ENCODE results near the gene NEK2. TPM values are rescaled to one million over a fixed set of nuclear protein-coding genes. Genes with fewer than 3 reads are reported as not detected.
"Not testable (repeated sequence)": the region's sequence is repeated elsewhere in the genome, so short reads cannot be mapped to it uniquely, and the experiment has no call there.

Gene NEK2
- total RNA-seq, 1 donor from 2014 or later: 7.7 TPM

DNA sequence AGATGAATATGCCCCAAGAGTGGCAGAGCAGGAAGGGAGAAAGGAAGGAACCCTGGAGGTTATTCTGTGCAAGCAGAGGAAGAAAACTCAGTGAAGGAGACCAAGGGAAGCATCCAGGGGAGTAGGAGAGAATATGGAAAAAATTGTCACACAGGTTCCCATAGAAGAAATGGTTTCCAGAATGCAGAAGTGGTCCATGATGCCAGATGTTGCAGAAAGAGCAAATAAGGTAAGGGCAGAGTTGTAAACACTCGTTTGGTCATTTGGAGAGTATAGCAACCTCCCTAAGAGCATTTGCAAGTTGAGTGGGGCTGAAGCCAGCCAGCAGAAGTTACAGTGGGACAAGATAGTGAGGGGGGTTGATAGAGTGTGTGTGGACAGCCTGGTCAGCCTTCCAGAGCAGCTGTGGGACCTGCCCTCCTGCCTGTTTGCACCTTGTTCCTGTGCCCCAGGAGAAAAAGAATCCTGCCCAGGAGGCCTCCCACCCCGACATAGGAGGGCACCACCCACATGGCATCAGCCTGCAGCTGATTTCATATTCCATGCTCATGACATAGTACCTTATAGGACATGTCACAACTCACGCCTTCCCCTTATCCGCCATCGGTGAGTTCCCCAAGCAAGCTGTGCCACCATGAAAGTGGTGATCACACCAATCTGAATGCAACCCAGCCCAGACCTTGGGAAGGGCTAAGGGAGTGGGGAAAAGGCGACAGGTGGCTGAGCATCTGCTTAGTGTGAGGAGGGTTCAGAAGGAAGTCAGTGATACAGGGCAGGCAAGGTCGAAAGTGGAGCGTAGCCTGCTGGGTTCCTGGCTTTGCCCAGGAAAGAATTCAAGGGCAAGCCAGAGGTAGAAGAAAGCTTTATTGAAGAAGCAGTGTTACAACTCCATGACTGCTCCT lies 8.2 kb upstream of the NEK2 start:
- Mint-ChIP-seq H3K4me1 (peaks cover 6% of the 10 kb centered on the region), H3K36me3 (no peaks in the 10 kb centered on the region), H3K27me3 (ENCODE audit: low read depth) (peaks cover 9% of the 10 kb centered on the region), H3K27ac (no peak overlapping the region), H3K4me3 (no peak overlapping the region), H3K9me3 (no peaks in the 10 kb centered on the region)
- no peak for TF ChIP-seq CTCF (IDR thresholded peaks at IDR 0.05; ENCODE audit: unreplicated experiment)
- no peak for DNase-seq (ENCODE audit: low spot score in 2 of 2, unreplicated experiment in 2 of 2)

GRCh38 chr1:211682186-211682585 lies 6.8 kb upstream of the NEK2 start:
- H3K27ac Mint-ChIP-seq; H3K27me3 Mint-ChIP-seq (ENCODE audit: low read depth); H3K4me3 Mint-ChIP-seq; H3K36me3 Mint-ChIP-seq; H3K9me3 Mint-ChIP-seq; DNase-seq (ENCODE audit: low spot score in 2 of 2, unreplicated experiment in 2 of 2); H3K4me1 Mint-ChIP-seq: not testable (repeated sequence)

GRCh38 chr1:211680752-211681327 lies 5.4 kb upstream of the NEK2 start:
- peak; percentile 56 for TF ChIP-seq CTCF (IDR thresholded peaks at IDR 0.05; ENCODE audit: unreplicated experiment)
- H3K4me3 Mint-ChIP-seq: no peak overlapping the region
- DNase-seq (ENCODE audit: low spot score in 2 of 2, unreplicated experiment in 2 of 2): peak in 1 of 2 experiments; percentile 55
- no peaks in the 10 kb centered on the region for H3K9me3 Mint-ChIP-seq
- peaks cover 4% of the 10 kb centered on the region for H3K27me3 Mint-ChIP-seq (ENCODE audit: low read depth)
- H3K4me1 Mint-ChIP-seq: peaks cover 7% of the 10 kb centered on the region
- peak overlapping the region; percentile 43 for H3K27ac Mint-ChIP-seq
- no peaks in the 10 kb centered on the region for H3K36me3 Mint-ChIP-seq

GRCh38 chr1:211677659-211678058 lies 2.2 kb upstream of the NEK2 start:
- no peak for DNase-seq (ENCODE audit: low spot score in 2 of 2, unreplicated experiment in 2 of 2)
- Mint-ChIP-seq H3K4me3 (peak overlapping the region; percentile 2), H3K27me3 (ENCODE audit: low read depth) (no peaks in the 10 kb centered on the region), H3K27ac (no peak overlapping the region), H3K4me1 (peaks cover 27% of the 10 kb centered on the region), H3K36me3 (no peaks in the 10 kb centered on the region), H3K9me3 (no peaks in the 10 kb centered on the region)
- no peak for TF ChIP-seq CTCF (IDR thresholded peaks at IDR 0.05; ENCODE audit: unreplicated experiment)

DNA sequence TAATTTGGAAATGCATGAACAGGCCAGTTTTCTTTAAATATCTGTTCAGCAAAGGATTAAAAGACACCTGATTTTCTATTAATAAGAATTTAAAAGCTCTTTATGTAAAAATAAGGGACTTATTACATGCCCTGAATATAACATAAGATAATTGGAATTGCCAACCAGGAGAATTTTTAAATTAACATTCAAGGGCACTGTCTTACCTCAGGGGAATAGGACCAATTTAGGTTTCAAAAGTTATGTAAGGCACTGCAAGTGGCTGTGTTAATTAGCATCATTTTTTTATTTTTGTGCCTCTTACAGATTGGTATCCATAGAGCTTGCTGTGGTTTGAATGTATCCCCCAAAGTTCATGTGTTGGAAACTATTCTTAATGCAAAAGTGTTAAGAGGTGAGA lies 1.3 kb upstream of the NEK2 start:
- H3K9me3 Mint-ChIP-seq: no peaks in the 10 kb centered on the region
- DNase-seq (ENCODE audit: low spot score in 2 of 2, unreplicated experiment in 2 of 2): no peak
- no peaks in the 10 kb centered on the region for H3K36me3 Mint-ChIP-seq
- no peak overlapping the region for H3K27ac Mint-ChIP-seq
- no peak for TF ChIP-seq CTCF (IDR thresholded peaks at IDR 0.05; ENCODE audit: unreplicated experiment)
- peak overlapping the region; percentile 60 for H3K4me3 Mint-ChIP-seq
- H3K4me1 Mint-ChIP-seq: peaks cover 30% of the 10 kb centered on the region
- H3K27me3 Mint-ChIP-seq (ENCODE audit: low read depth): no peaks in the 10 kb centered on the region

GRCh38 chr1:211676106-211676583 lies 724 bp upstream of the NEK2 start:
- Mint-ChIP-seq H3K4me3 (peak overlapping the region; percentile 90), H3K27ac (no peak overlapping the region)

More at GRCh38 chr1:211676106-211676583, 724 bp upstream of the NEK2 start:
- Mint-ChIP-seq H3K36me3 (no peaks in the 10 kb centered on the region), H3K27me3 (ENCODE audit: low read depth) (no peaks in the 10 kb centered on the region), H3K4me1 (peaks cover 29% of the 10 kb centered on the region), H3K9me3 (no peaks in the 10 kb centered on the region)
- DNase-seq (ENCODE audit: low spot score in 2 of 2, unreplicated experiment in 2 of 2): no peak
- TF ChIP-seq CTCF (IDR thresholded peaks at IDR 0.05; ENCODE audit: unreplicated experiment): no peak

All from mesothelial cell of epicardium (in vitro differentiated cells).